SIG-M5 treated with dmso at 0.1 percent for 504 hours (cell line): Measurements from ENCODE around the gene TMPRSS5.
"Not testable (repeated sequence)": the region's sequence is repeated elsewhere in the genome, so short reads cannot be mapped to it uniquely, and the experiment has no call there.

Source experiments
- DNase-seq: peaks from one replicate; lab custom pipeline; 2025; ENCODE audit not compliant: unreplicated experiment; lab: John Stamatoyannopoulos, UW

TMPRSS5 gene

DNA sequence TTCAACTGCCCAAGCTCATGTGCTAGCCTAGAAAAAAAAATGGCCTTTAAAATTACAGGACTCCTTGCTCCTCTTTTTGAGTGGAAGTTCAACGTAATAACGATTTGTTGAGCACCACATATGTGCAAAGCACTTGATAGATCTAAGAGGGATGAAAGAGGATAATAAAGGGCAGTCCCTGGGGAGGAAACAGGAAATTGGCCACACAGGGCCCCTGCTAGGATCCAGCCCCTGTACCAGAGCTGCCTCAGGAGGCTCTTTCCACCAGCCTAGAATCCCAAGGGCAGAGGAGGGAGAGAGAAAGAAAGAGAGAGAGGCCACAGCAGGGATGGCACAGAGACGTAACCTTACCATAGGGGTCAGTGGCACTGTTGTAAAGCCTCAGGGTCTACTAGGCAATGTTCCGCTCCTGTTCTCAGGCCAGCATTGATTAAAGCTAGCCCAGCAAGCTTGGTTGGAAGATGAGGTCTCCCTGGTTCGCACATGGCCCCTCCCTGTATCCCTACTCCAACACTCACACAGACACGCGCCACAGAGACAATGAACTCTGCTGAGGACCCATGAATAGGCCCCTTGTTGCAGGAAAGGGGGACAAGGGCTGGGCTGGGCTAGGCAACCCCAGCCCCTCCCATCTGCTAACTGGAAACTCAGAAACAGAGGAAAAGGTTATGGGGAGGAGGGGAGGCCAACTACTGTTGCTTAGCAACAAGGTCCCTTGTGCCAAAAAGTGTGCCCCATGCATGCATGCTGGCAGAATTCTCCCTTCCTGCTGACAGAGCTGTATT is at the start of gene TMPRSS5:
TMPRSS5 (minus strand) TSS at position 438 of the 785 bp plus-strand sequence; CDS start at position 354, 84 bp downstream.
- DNase-seq: no peak

DNA sequence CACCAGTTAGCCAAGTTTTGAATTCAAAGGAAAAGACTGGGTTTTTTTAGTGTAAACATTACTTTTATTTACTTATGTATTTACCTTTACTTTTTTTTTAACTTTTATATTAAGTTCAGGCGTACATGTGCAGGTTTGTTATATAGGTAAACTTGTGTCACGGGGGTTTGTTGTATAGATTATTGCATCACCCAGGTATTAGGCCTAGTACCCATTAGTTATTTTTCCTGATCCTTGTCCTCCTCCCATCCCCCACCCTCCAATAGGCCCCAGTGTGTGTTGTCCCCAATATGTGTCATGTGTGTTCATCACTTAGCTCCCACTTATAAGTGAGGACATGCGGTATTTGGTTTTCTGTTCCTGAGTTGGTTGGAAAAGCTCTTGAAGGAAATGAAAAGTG is 46.8 kb upstream of the TMPRSS5 start:
- no peak for DNase-seq

DNA sequence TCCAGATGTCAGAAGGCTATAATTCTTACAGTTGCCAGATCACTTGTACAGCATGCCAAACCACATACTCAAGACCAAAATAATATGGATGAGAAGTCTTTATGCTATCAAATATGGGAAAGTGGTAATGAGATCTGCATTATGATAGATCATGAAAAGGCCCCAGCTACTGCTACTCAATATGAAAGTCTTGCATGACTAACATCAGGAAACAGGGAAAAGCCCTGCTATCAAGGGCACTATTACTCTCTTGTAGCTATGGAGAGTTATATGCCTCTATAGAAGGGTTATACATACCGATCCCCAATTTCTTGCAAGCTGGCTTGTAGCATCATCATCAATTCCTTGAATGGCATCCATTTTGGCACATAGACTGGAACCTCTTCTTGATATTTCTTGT is 30.2 kb upstream of the TMPRSS5 start:
- DNase-seq: no peak

DNA sequence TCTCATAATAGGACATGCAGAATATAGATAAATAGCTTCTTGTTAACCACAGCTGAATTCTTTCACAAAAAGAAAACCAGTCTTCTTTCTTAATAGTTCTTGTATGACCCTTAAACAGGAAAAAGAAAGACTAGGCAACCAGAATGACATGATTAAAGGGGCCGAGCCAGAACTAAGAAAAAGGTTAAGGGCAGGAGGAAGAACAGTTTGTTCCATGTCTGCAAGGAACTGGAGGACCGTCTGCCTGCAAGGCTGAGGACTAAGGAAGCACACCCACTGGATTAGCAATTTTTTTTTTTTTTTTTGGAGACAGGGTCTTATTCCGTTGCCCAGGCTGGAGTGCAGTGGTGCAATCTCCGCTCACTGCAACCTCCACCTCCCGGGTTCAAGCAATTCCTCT is 26.0 kb upstream of the TMPRSS5 start:
- DNase-seq: no peak

DNA sequence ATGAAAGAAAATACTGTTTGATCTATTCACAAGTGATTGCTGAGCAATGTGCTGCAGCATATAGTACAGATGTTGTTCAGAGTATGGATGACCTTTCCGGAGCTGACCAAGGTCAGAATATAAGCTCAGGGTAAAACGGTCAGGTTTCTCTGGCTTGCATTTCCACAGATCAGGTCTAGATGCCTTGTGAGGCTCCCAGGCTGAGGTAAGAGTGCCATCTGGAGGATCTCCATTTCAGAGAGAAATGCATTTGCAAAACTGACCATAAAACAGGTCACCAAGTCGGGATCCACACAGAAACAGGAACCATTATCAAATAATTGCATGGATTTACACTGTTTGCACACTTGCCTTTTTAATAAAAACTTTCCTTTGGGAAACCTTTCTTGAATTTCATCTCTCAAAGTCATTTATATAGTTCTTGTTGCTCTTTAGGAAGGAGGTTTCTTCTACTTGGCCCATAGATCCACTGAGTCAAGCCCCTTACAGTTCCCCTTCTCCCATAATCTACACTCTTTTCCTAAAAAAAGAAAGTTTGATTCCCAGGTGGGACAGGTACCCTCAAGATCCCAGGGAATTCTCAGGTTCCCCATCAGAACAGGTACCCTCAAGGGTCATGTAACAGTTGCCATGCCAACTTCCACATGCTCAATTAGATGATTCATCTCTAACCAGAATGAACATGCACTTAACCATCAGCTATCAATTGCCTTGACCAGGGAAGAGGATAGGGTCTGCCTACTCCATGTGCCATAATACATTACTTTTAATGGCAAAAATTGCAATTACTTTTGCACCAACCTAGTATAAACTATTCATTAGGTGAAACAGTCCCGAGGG is 25.0 kb upstream of the TMPRSS5 start:
- DNase-seq: peak; percentile 9

DNA sequence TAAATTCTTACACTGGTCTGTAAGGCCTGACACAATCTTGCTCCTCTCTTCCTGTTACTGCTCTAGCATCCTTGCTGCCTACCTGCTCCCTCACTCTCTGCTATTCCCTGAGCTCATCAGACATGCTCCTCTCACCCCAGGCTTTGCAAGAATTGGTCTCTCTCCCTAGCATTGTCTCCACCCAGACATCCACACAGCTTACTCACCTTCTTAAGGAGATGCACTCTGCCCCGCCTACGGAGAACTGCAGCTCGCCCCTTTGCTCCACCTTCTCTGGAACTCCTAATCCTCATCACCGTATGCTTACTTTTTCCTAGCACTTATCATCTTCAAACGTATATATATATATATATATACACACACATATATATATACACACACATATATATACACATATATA is 23.3 kb upstream of the TMPRSS5 start:
- no peak for DNase-seq

DNA sequence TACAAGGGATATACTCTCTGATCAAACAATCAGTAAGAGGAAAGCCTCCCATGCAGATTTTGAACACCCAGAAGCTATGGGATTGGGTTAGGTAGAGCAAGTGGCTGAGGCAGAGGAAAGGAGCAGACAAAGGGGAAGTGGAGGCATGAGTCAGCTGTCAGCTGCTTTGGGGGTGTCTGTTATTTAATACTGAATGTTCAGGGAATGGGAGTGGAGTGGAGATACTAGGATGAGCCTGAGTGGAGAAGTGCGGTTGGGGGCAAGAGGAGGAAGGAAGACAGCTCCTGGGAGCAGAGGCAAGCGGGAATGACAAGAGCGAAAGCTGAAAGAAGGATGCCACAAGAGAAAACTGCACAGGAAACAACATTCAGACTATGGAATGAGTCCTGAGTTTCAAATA is 22.7 kb upstream of the TMPRSS5 start:
- DNase-seq: peak; percentile 16

DNA sequence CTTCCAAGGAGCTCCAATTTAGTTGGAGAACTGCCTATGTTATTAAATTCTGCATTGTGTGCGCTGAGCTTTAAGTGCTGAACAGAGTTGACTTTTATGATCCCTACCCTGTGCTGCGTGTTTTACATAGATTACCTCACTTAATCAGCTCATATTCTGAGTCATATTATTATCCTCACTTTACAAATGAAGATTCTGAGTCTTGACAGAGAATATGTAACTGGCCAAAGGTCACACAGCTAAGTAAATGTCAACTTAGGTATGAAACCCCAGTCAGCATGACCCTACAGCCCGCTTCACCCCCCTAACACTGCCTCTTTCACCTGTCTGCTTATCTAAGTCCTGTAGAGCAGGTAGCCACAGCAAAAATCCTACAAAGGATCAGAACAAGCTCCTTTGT is 19.8 kb upstream of the TMPRSS5 start:
- no peak for DNase-seq

DNA sequence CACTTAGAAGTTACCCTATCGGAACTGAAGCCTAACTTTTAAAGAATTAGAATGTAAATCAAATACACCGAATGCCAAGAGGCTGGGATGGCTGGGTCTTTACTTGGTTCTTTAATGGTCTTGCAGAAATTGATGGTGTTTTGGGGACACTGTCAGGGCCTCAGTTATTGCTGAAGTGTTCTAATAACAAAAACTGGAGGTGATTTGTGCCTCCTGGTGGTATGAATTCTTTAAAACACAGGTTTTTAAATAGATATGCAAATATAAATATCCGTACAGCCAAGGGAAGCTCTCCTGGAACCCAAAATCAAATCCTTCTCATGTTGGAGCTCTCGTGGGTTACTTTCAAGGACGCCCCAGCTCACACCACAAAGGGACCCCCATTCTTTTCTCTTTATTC is 19.3 kb upstream of the TMPRSS5 start:
- no peak for DNase-seq

DNA sequence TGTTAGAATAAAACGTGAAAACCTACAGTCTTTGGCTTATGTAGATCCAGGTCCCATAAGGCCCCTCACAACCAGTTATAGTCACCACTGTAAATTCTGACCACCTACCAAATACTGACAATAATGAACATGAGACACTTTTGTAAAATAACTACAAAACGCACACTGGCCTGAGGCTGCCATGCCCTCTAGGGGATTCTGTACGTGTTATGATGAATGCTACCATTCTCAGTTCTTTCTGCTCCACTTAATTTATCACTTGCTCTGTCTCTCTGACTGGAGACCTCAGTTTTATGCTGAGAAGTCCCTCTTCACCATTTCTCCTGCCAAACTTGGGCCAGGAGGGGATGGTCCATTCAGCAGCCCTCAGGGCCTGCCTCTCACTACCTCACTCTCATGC is 18.7 kb upstream of the TMPRSS5 start:
- DNase-seq: no peak

DNA sequence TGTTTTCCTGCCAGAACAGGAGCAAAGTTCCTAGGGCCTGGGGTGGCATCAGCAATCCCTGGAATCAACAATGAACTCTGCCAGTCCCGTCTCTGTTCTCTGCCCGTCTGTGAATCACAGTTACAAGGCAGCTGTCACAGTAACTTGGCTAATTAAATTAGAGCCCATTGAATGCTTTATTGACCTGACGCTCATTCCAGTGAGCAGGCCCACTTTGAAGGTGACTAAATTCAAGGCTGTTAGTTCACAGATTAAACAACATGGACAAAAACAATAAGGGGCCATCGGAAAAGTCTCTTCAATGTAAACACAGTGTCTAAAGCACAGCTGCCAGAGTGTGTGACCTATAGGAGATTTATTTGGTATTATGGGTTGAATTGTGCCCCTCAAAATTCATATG is 17.7 kb upstream of the TMPRSS5 start:
- no peak for DNase-seq

DNA sequence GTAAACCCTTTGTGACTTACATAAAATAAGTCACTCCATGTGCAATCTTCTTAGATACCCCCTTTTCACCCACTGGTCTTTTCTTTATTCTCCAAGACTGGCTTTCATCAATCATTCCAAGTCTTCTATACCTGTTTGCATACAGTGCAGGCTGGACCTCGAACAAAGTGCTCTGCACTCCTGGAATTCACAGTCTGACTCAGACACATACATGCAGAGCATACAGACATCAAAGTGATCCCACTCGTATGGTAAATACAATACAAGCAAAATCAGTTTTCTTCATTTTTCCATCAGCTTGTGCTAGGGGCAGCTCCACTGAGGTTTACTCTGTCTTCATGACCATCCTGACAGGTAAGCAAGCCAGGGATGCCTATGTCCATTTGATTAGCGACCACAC is 16.8 kb upstream of the TMPRSS5 start:
- DNase-seq: no peak

DNA sequence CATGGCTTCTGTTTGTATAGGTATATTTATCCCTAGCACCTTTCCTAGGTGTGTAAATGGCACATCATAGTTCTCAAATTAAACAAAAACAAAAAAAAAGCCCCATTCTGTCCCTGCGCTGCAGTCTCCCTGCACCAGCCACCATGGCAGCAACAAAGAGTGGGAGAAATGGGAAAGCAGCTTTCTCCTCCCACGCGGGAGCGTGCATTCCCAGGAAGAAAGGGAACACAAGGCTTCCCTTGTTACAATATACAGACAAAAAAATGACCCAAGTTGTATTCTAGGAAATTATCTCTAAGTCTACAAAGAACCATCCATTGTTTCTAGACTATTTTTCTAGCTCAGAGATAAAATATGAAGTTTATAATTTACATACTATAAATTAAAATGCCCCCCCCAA is 16.1 kb upstream of the TMPRSS5 start:
- DNase-seq: no peak

DNA sequence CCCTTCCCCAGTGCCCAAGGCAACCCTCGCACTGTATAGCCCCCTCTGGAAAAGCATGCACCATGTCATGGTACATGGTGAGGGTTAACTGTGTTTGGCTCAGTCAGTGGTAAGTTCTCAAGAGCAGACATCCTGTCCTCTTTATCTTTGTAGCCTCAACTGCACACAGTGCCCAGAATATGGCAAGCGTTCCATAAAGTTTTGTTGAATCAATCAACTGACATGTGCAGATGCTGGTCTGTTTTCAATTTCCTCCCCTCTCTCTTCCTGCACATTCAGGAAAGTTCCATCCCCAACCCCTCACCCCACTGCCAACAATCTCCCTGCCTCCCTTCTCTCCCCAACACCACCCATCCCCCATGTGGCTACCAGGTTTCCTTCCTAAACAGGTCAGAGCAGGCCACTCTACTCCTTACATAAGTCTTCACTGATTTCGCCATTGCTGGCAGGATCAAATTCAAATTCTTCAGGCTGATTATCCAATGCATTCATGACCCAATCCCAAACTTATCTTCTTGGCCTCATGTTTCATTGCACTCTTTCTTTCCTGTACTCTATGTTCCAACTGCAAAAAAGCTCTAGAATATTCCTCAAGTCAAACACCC is 15.5 kb upstream of the TMPRSS5 start:
- no peak for DNase-seq

DNA sequence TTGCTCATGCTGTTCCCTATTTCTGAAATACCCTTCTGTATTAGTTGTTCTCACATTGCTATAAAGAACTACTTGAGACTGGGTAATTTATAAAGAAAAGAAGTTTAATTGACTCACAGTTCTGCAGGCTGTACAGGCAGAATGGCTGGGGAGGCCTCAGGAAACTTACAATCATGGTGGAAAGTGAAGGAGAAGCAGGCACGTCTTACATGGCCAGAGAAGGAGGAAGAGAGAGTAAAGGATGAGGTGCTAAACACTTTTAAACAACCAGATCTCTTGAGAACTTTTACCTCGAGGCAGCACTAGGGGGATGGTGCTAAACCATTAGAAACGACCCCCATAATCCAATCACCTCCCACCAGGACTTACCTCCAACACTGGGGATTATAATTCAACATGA is 14.4 kb upstream of the TMPRSS5 start:
- not testable (repeated sequence) for DNase-seq

DNA sequence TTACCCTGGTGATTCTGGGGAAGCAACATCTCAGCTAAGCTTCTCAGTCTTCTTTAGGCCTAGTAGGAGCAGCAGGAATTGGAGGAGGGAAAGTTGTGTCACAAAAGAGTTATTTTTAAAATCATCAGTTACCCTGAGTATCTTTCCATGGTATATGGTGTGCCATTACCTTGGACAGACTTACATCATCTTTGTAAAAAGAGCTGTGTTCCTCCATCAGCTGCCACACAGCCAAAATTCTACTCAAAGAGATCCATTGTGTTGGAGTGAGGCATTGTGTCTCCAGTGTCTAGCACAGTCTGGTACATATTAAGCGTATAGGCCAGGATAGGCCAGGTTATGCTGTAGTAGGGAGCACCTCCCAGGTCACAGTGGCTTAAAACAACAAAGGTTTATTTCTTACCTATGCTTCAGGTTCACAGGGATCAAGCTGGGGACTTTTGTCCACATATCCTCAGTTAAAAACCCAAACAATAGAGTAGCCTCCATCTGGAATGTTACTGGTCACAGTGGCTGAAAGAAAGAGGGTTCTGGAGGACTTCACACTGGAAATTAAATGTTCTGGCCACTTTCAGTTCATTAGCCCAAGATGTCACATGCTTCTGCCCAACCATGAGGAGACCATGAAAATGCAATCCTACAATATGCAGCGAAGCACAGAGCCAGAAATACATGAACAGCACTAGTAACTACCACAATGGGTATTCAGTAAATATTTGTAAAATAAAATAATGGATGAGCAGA is 9.9 kb upstream of the TMPRSS5 start:
- DNase-seq: no peak

DNA sequence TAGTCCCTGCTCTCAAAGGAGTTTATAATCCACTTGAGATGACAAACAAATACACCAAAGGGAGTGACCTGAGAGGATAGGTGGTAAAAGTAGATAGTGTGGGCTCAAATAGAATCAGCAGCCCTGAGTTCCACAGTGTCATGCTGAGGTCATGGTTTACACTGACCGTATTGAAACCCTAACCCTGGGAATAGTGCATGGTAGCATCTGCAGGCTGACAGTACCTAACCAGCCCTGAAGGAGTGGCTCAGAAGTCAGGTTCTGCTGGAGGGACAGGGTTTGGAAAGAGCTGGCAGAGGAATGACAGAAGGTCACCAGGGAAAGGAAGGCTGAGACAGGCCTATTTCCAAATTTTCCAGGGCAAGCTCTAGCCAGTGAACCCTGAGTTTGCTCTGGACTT is 9.2 kb upstream of the TMPRSS5 start:
- DNase-seq: no peak

DNA sequence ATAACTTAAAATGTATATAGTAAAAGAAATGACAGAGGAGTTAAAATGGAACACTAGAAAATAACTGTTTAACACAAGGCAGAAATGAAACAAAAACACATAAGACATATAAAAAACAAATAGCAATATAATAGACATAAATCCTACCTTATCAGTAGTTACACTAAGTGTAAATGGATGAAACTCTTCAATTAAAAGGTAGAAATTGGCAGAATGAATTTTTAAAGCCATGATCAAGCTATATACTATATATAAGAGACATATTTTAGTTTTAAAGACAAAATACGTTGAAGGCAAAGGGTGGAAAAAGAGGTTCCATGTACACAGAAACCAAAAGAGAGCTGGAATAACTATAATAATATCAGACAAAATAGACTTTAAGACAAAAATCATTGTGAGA is 4.9 kb upstream of the TMPRSS5 start:
- no peak for DNase-seq

DNA sequence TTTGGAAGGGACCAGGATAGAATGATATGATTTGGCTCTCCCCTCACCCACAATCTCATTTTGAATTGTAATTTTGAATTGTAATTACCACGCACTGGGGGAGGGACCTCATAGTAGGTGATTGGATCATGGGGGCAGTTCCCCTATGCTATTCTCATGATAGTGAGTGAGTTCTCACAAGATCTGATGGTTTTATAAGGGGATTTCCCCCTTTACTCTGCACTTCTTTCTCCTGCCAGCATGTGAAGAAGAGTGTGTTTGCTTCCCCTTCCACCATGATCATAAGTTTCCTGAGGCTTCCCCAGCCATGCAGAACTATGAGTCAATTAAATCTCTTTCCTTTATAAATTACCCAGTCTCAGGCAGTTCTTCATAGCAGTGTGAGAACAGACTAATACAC is 2.6 kb downstream of the TMPRSS5 start:
- DNase-seq: not testable (repeated sequence)

DNA sequence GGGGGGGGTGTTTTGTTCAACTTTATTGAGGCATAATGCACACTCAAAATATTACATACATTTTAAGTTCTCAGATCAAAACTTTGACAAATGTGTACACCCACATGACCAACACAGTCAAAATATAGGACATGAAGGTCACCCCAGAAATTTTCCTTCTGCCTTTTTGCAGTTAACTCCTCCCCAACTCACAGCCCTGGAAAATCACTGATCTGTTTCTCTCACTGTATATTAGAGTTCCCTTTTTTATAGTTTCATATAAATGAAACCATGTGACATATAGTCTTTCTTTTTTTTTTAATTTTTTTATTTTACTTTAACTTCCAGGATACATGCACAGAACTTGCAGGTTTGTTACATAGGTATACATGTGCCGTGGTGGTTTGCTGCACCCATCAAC is 4.6 kb downstream of the TMPRSS5 start:
- DNase-seq: no peak

DNA sequence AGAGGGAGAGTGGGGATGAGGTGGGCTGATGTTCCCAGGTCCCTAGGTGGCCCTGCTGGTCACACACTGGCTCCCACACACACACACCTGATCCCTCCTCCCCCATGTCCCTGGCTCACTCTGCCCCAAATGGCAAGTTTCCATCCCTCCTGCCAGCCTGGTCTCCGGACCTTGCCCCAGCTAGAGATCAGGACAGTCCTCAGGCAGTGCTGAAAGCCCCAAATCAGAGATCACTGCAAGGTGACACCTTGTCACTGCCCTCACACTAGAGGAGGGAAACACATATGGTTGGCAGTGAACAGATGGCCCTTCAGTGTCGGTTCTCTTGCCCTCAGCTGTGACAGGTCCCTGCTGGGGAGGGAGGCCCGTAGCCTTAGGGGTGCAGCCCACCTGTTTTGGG is 7.6 kb downstream of the TMPRSS5 start:
- no peak for DNase-seq
